ENCODE data around the gene PCDH7. TPM values are rescaled to one million over a fixed set of nuclear protein-coding genes. Genes with fewer than 3 reads are reported as not detected.

PCDH7 gene
- total RNA-seq, 2 experiments from 2014 or later, result not detected

- H3K4me2 ChIP-seq (ENCODE audit: low read length), result no peak overlapping the region
- CTCF ChIA-PET (ENCODE audit: unreplicated experiment), result no interaction called here
- H3K27ac ChIP-seq (ENCODE audit: low read depth, low read length, poor library complexity, severe bottlenecking), result no peak overlapping the region
- no peak overlapping the region for H2AFZ ChIP-seq (ENCODE audit: low read length)
- DNase-seq (ENCODE audit: low spot score), result no peak
- intact Hi-C loops (cut with micrococcal nuclease; ENCODE audit: unreplicated experiment), result no loop called here
- POLR2A ChIA-PET, result no interaction called here
- H4K20me1 ChIP-seq (ENCODE audit: insufficient read depth, low read length), result no peaks in the 10 kb centered on the region
- H3K36me3 ChIP-seq (ENCODE audit: insufficient read depth, low read length), result no peaks in the 10 kb centered on the region
- TF ChIP-seq EZH2phosphoT487 (IDR thresholded peaks at IDR 0.05; ENCODE audit: borderline replicate concordance, low read depth, low read length), result no peak
- no peak for TF ChIP-seq CTCF (conservative IDR thresholded peaks at IDR 0.05; ENCODE audit: low read length)
- H3K9me2 ChIP-seq (ENCODE audit: insufficient read depth, low read length), result no peaks in the 10 kb centered on the region
- no peaks in the 10 kb centered on the region for H3K79me2 ChIP-seq (ENCODE audit: insufficient read depth, low read depth, low read length)
- H3K4me1 ChIP-seq (ENCODE audit: insufficient read depth, low read length, poor library complexity, severe bottlenecking), result no peaks in the 10 kb centered on the region
- H3K9me3 ChIP-seq (ENCODE audit: low read length), result no peaks in the 10 kb centered on the region
- BruUV-seq (replicated peaks), result no TSS peak
- H3K4me3 ChIP-seq (ENCODE audit: low read depth, low read length, poor library complexity, severe bottlenecking), result no peak overlapping the region
Measured at GRCh38 chr4:30744957-30745640, 24.9 kb downstream of the PCDH7 start.

GRCh38 chr4:30746735-30747134, 26.6 kb downstream of the PCDH7 start:
- Histone ChIP-seq H3K36me3 (ENCODE audit: insufficient read depth, low read length) (no peaks in the 10 kb centered on the region), H3K4me2 (ENCODE audit: low read length) (no peak overlapping the region), H3K9me3 (ENCODE audit: low read length) (no peaks in the 10 kb centered on the region), H2AFZ (ENCODE audit: low read length) (no peak overlapping the region), H3K4me3 (ENCODE audit: low read depth, low read length, poor library complexity, severe bottlenecking) (no peak overlapping the region), H4K20me1 (ENCODE audit: insufficient read depth, low read length) (no peaks in the 10 kb centered on the region), H3K27ac (ENCODE audit: low read depth, low read length, poor library complexity, severe bottlenecking) (no peak overlapping the region), H3K9me2 (ENCODE audit: insufficient read depth, low read length) (no peaks in the 10 kb centered on the region), H3K4me1 (ENCODE audit: insufficient read depth, low read length, poor library complexity, severe bottlenecking) (no peaks in the 10 kb centered on the region), H3K79me2 (ENCODE audit: insufficient read depth, low read depth, low read length) (no peaks in the 10 kb centered on the region)
- no TSS peak for BruUV-seq (replicated peaks)
- ChIA-PET CTCF (ENCODE audit: unreplicated experiment) (no interaction called here), POLR2A (interaction anchor here (0.6 kb wide), 1 partner anchor 319 kb away, joined by 3 read pairs; no protein-coding TSS in a partner anchor)
- intact Hi-C loops (cut with micrococcal nuclease; ENCODE audit: unreplicated experiment), result no loop called here
- TF ChIP-seq CTCF (conservative IDR thresholded peaks at IDR 0.05; ENCODE audit: low read length) (no peak), EZH2phosphoT487 (IDR thresholded peaks at IDR 0.05; ENCODE audit: borderline replicate concordance, low read depth, low read length) (no peak)
- DNase-seq (ENCODE audit: low spot score), result no peak

- TF ChIP-seq EZH2phosphoT487 (IDR thresholded peaks at IDR 0.05; ENCODE audit: borderline replicate concordance, low read depth, low read length) (no peak), CTCF (conservative IDR thresholded peaks at IDR 0.05; ENCODE audit: low read length) (no peak)
- DNase-seq (ENCODE audit: low spot score), result no peak
- intact Hi-C loops (cut with micrococcal nuclease; ENCODE audit: unreplicated experiment), result no loop called here
- no peaks in the 10 kb centered on the region for H4K20me1 ChIP-seq (ENCODE audit: insufficient read depth, low read length)
- H3K4me3 ChIP-seq (ENCODE audit: low read depth, low read length, poor library complexity, severe bottlenecking), result no peak overlapping the region
- ChIA-PET CTCF (ENCODE audit: unreplicated experiment) (no interaction called here), POLR2A (no interaction called here)
- H3K79me2 ChIP-seq (ENCODE audit: insufficient read depth, low read depth, low read length), result no peaks in the 10 kb centered on the region
- no TSS peak for BruUV-seq (replicated peaks)
- H3K4me1 ChIP-seq (ENCODE audit: insufficient read depth, low read length, poor library complexity, severe bottlenecking), result no peaks in the 10 kb centered on the region
- H3K27ac ChIP-seq (ENCODE audit: low read depth, low read length, poor library complexity, severe bottlenecking), result no peak overlapping the region
- no peaks in the 10 kb centered on the region for H3K36me3 ChIP-seq (ENCODE audit: insufficient read depth, low read length)
- H2AFZ ChIP-seq (ENCODE audit: low read length), result no peak overlapping the region
- no peak overlapping the region for H3K4me2 ChIP-seq (ENCODE audit: low read length)
- H3K9me2 ChIP-seq (ENCODE audit: insufficient read depth, low read length), result no peaks in the 10 kb centered on the region
- no peaks in the 10 kb centered on the region for H3K9me3 ChIP-seq (ENCODE audit: low read length)
Measured at GRCh38 chr4:30753316-30753715, 33.1 kb downstream of the PCDH7 start.

Measured in OCI-LY7 (cell line).